Mucosa of stomach (tissue), 1 donor: ENCODE results near the gene TMCO1.
"Not testable (repeated sequence)": the region's sequence is repeated elsewhere in the genome, so short reads cannot be mapped to it uniquely, and the experiment has no call there.

ENCODE experiments used
- H3K27me3 ChIP-seq: one replicate; pipeline ENCODE4 v1.7.0; 2013; ENCODE audit warnings: mild to moderate bottlenecking, low read length; ENCODE audit not compliant: control insufficient read depth, insufficient read depth
- H3K36me3 ChIP-seq: one replicate; pipeline ENCODE4 v1.7.0; 2013; ENCODE audit warnings: low read length; ENCODE audit not compliant: control insufficient read depth, insufficient read depth
- H3K4me1 ChIP-seq: one replicate; pipeline ENCODE4 v1.7.0; 2013; ENCODE audit warnings: mild to moderate bottlenecking, low read length; ENCODE audit not compliant: control insufficient read depth, insufficient read depth
- H3K4me3 ChIP-seq: one replicate; pipeline ENCODE4 v1.7.0; 2013; ENCODE audit warnings: low read length
- H3K9ac ChIP-seq: one replicate; pipeline ENCODE4 v1.7.0; 2013; ENCODE audit warnings: mild to moderate bottlenecking, low read length, moderate library complexity
- H3K9me3 ChIP-seq: one replicate; pipeline ENCODE4 v1.7.0; 2013; ENCODE audit warnings: mild to moderate bottlenecking, low read length, moderate library complexity; ENCODE audit not compliant: control insufficient read depth
- donor health status: Pancreatic carcinoma.

TMCO1 gene, protein sequence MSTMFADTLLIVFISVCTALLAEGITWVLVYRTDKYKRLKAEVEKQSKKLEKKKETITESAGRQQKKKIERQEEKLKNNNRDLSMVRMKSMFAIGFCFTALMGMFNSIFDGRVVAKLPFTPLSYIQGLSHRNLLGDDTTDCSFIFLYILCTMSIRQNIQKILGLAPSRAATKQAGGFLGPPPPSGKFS

DNA sequence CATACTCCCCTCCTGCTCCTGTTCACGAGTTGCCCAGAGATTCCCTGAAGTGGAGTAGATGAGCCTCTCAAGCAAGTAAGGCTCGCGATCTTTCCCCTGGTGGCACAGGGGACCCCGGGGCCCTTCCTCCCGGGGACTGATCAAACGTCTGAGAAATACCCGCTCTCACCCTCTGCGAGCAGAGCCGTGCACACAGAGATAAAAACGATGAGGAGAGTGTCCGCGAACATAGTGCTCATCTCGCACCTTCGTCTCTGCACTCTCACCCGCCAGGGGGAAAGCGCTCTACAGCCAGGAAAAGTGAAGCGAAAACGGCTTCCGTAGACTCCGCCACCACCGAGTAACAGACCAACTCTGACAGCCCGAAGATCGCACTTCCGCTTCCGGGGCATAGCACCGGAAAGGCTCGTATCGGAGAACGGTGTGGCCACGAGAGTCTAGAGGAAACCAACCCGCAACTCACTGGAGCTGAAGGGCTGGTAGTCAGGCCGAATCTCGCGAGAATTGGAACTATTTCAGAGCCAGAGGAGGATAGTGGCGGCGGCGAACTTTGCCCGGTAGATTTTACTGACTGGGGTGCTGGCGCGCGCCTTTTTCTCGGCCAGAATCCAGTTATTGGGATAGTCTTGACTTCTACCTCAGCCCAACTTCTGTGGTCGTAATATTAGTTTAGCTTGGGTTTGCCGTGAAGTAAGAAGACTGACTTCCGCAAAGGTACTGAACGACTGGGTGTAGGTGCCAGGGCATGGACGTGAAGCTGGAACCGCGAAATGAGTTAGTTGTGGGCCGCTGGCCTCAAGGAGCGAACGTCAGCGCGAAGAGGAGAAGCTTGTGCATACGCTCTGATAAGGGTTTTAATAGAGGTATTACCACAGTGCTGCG, at the start of gene TMCO1:
TMCO1 (minus strand) TSS at position 356 of the 882 bp plus-strand sequence; CDS start at position 239, 117 bp downstream.
- peaks cover 23% of the 10 kb centered on the region for H3K4me1 ChIP-seq
- no peaks in the 10 kb centered on the region for H3K9me3 ChIP-seq
- H3K27me3 ChIP-seq: no peaks in the 10 kb centered on the region

GRCh38 chr1:165816826-165817497, 48.3 kb upstream of the TMCO1 start:
- no peaks in the 10 kb centered on the region for H3K36me3 ChIP-seq

More for the DNA sequence above, at the start of gene TMCO1:
- H3K9ac ChIP-seq: peak within 1 kb of the TSS; percentile 89
- peak within 1 kb of the TSS; percentile 95 for H3K4me3 ChIP-seq
- no peaks in the 10 kb centered on the region for H3K36me3 ChIP-seq

DNA sequence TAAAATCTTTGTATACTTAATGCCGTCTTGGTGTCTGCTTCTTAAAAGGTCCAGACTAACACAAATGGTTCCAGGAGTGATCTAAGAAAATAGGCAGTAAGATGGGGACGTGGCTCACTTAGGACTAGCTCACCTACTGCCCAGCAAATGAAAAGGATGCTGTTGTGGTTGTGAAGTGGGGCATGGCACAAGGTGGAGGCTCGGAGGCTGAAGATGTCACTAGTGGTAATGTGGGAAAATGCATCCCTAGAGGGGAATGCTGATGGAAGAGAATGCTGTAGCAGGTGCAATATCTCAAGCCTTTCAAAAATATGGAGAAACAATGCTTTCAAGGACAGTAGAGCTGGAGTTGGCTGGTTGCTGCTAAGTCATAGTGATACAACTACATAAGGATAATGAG, 47.5 kb upstream of the TMCO1 start:
- Histone ChIP-seq H3K4me3 (no peak overlapping the region), H3K36me3 (no peaks in the 10 kb centered on the region), H3K27me3 (no peaks in the 10 kb centered on the region), H3K9me3 (no peaks in the 10 kb centered on the region), H3K9ac (no peak overlapping the region), H3K4me1 (no peaks in the 10 kb centered on the region)

More at GRCh38 chr1:165816826-165817497, 48.3 kb upstream of the TMCO1 start:
- Histone ChIP-seq H3K4me1 (no peaks in the 10 kb centered on the region), H3K9me3 (no peaks in the 10 kb centered on the region), H3K4me3 (no peak overlapping the region), H3K9ac (no peak overlapping the region), H3K27me3 (no peaks in the 10 kb centered on the region)

DNA sequence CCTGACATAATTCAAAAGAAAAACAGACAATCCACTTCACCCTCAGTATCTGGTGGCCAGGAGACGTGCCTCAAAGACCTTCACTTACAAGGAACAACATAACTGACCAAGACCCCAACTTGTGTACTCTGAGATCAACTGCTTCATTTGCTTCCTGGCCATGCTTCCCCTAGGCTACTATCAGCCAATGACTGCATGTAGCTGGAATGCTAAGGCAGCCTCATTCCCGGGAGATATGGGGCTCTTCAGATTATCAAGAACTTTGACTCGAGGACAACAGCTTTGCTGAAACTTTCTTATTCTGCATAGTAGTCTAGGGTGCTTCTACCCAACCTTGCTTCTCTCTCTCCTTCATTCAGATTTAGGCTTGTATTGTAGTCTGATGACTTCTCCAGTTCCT, 47.1 kb upstream of the TMCO1 start:
- Histone ChIP-seq H3K4me3 (no peak overlapping the region), H3K4me1 (no peaks in the 10 kb centered on the region), H3K9ac (no peak overlapping the region), H3K9me3 (no peaks in the 10 kb centered on the region), H3K36me3 (no peaks in the 10 kb centered on the region), H3K27me3 (no peaks in the 10 kb centered on the region)

DNA sequence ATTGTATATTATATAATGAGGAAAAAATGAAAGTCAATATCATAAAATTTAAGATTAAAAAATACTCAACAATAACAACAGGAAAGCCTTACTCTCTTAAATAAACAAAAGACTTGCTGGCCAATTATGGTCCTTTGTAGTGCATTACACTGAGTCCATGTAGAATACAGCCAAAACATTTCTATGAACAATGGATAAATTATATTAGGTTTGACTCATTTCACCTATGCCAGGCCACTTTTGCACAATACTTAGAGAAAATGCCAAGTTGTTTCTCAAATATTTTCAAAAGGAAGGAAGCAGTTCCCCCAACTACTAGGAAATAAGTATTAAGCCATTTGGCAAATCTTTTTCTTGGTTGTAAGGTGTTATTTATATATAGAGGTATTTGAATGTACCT, 38.9 kb upstream of the TMCO1 start:
- H3K27me3 ChIP-seq: no peaks in the 10 kb centered on the region
- no peaks in the 10 kb centered on the region for H3K4me1 ChIP-seq
- H3K36me3 ChIP-seq: no peaks in the 10 kb centered on the region
- no peak overlapping the region for H3K4me3 ChIP-seq
- H3K9ac ChIP-seq: no peak overlapping the region
- H3K9me3 ChIP-seq: no peaks in the 10 kb centered on the region

- not testable (repeated sequence) for H3K27me3 ChIP-seq, H3K4me1 ChIP-seq, H3K9me3 ChIP-seq, H3K36me3 ChIP-seq, H3K9ac ChIP-seq, H3K4me3 ChIP-seq
Measured at GRCh38 chr1:165804513-165804912, 35.8 kb upstream of the TMCO1 start.

DNA sequence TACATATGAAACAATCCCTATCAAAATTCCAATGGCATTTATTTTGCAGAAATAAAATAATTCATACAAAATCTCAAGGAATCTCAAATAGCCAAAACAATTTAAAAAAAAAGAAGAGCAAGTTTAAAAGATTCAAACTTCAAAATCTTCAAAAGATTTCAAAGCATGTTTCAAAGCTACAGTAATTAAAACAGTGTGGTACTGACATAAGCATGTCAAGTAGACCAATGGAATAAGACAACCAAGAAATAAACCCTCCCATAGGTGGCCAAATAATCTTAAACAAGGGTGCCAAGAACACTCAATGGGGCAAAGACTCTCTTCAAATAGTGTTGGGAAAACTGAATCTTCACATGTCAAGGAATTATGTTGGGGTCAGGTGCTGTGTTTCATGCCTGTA, 30.7 kb upstream of the TMCO1 start:
- no peaks in the 10 kb centered on the region for H3K36me3 ChIP-seq
- no peaks in the 10 kb centered on the region for H3K27me3 ChIP-seq
- H3K4me3 ChIP-seq: no peak overlapping the region
- H3K4me1 ChIP-seq: no peaks in the 10 kb centered on the region
- no peak overlapping the region for H3K9ac ChIP-seq
- no peaks in the 10 kb centered on the region for H3K9me3 ChIP-seq

DNA sequence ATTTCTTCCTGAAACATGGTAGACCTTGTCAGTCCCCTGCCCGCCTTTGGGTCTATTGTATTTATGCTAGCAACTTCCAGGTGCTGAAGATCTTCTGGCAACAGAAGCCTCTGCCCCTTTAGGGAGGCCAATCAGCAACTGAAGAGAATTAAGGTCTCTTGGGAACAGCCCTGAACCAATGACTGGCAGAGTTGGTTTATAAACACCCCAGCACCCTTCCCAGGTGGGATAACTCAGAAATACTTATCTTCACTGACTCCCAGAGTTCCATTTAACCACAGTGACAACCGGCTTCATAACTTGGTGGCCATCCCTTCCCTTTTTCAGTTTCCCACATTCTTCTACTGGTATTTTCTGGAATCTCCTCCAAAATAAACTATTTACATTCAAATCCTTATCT, 27.2 kb upstream of the TMCO1 start:
- H3K4me3 ChIP-seq: no peak overlapping the region
- no peak overlapping the region for H3K9ac ChIP-seq
- H3K36me3 ChIP-seq: no peaks in the 10 kb centered on the region
- no peaks in the 10 kb centered on the region for H3K27me3 ChIP-seq
- no peaks in the 10 kb centered on the region for H3K9me3 ChIP-seq
- H3K4me1 ChIP-seq: no peaks in the 10 kb centered on the region

- Histone ChIP-seq H3K9ac (no peak overlapping the region), H3K9me3 (no peaks in the 10 kb centered on the region), H3K4me3 (no peak overlapping the region), H3K36me3 (no peaks in the 10 kb centered on the region), H3K27me3 (no peaks in the 10 kb centered on the region), H3K4me1 (no peaks in the 10 kb centered on the region)
Measured at GRCh38 chr1:165793951-165794350, 25.3 kb upstream of the TMCO1 start.

- H3K9ac ChIP-seq: no peak overlapping the region
Measured at GRCh38 chr1:165787741-165788140, 19.1 kb upstream of the TMCO1 start.

DNA sequence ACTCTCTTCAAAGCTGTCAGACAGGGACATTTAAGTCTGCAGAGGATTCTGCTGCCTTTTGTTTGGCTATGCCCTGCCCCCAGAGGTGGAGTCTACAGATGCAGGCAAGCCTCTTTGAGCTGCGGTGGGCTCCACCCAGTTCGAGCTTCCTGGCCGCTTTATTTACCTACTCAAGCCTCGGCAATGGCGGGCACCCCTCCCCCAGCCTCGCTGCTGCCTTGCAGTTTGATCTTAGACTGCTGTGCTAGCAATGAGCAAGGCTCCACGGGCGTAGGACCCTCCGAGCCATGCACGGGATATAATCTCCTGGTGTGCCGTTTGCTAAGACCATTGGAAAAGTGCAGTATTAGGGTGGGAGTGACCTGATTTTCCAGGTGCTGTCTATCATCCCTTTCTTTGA, 14.9 kb upstream of the TMCO1 start:
- H3K27me3 ChIP-seq, H3K4me1 ChIP-seq, H3K9ac ChIP-seq, H3K4me3 ChIP-seq, H3K36me3 ChIP-seq, H3K9me3 ChIP-seq: not testable (repeated sequence)

More at GRCh38 chr1:165787741-165788140, 19.1 kb upstream of the TMCO1 start:
- Histone ChIP-seq H3K9me3 (no peaks in the 10 kb centered on the region), H3K4me3 (no peak overlapping the region), H3K27me3 (no peaks in the 10 kb centered on the region), H3K36me3 (no peaks in the 10 kb centered on the region), H3K4me1 (no peaks in the 10 kb centered on the region)

GRCh38 chr1:165778197-165778596, 9.5 kb upstream of the TMCO1 start:
- H3K9ac ChIP-seq, H3K36me3 ChIP-seq, H3K9me3 ChIP-seq, H3K4me3 ChIP-seq, H3K4me1 ChIP-seq, H3K27me3 ChIP-seq: not testable (repeated sequence)
